Kidney (tissue), 14 donors: ENCODE measurements around the gene SERINC5. TPM values are rescaled to one million over a fixed set of nuclear protein-coding genes. Genes with fewer than 3 reads are reported as not detected.

Experiments used
- DNase-seq, 5 donors: peaks; one replicate each; pipeline ENCODE4 v3.0.0-alpha.2; 2013 to 2020
- FAIRE-seq: peaks from 2 replicates; lab custom pipeline; 2012; peaks lifted over from hg19 to GRCh38; lab: Jason Lieb, UNC
- H3K27ac ChIP-seq, 2 donors: one replicate each; pipeline ENCODE4 v1.7.0; 2013; ENCODE audit warnings: low read depth in 2 of 2, low read length in 2 of 2, inconsistent platforms in 1 of 2
- H3K27me3 ChIP-seq: one replicate; pipeline ENCODE4 v1.7.1; 2013; ENCODE audit warnings: low read length, inconsistent platforms; ENCODE audit not compliant: control insufficient read depth, insufficient read depth
- H3K36me3 ChIP-seq, 3 donors: one replicate each; pipeline versions ENCODE4 v1.7.0 to v1.7.1; 2013; ENCODE audit warnings: low read length in 3 of 3, control low read depth in 1 of 3, inconsistent platforms in 1 of 3; ENCODE audit not compliant: insufficient read depth in 3 of 3, control insufficient read depth in 2 of 3
- H3K4me1 ChIP-seq, 3 donors: one replicate each; pipeline versions ENCODE4 v1.7.0 to v1.7.1; 2013; ENCODE audit warnings: low read length in 3 of 3, inconsistent platforms in 1 of 3, low read depth in 1 of 3; ENCODE audit not compliant: control insufficient read depth in 2 of 3, insufficient read depth in 2 of 3
- H3K4me3 ChIP-seq, 3 donors: one replicate each; pipeline versions ENCODE4 v1.7.0 to v1.8.1; 2013; ENCODE audit warnings: low read length in 3 of 3, control low read depth in 1 of 3, inconsistent platforms in 1 of 3
- H3K9ac ChIP-seq, 3 donors: one replicate each; pipeline versions ENCODE4 v1.7.0 to v1.7.1; 2013; ENCODE audit warnings: low read length in 3 of 3, control low read depth in 1 of 3, inconsistent platforms in 1 of 3
- H3K9me3 ChIP-seq, 3 donors: one replicate each; pipeline versions ENCODE4 v1.7.0 to v1.7.1; 2013; ENCODE audit warnings: low read length in 3 of 3, control low read depth in 1 of 3, inconsistent platforms in 1 of 3; ENCODE audit not compliant: control insufficient read depth in 2 of 3, insufficient read depth in 1 of 3
- CTCF ChIP-seq: IDR thresholded peaks from 3 replicates; pipeline ENCODE4 v1.5.1; 2012; ENCODE audit warnings: mild to moderate bottlenecking, moderate library complexity, borderline replicate concordance; ENCODE audit not compliant: insufficient read depth; ENCODE audit errors: extremely low read depth
- intact Hi-C: fragments of 100-400 bp; cut with DNase I; formaldehyde crosslinking; loops from one replicate; pipeline ENCODE4 v1.11.1; 2022
- polyA plus RNA-seq: library from polyadenylated mRNA; stranded (reverse); fragments of 350-450 nt; fragmentation: Illumina TruSeq; extraction: RNeasy Lipid Tissue Mini Kit (QIAGEN cat#74804); gene quantifications from one replicate; pipeline ENCODE4 v1.2.3, GENCODE V29; 2014; ENCODE audit warnings: low read depth, low replicate concordance; ENCODE audit not compliant: insufficient read depth
- total RNA-seq: library from RNA; stranded (reverse); fragmentation: NEBNext Ultra II Directional; extraction: Animal tissue kit (Norgen Biotek cat#: 25700); gene quantifications from one replicate; pipeline ENCODE4 v1.2.1, GENCODE V29; 2021
- donor health status: control.
- donor health status: control.
- donor health status: control.
- donor health status: control.
- donor health status: control.
- donor health status: DM: yes; HTN: yes; CAD: no.
- donor health status: Normal renal cell carcinoma (clear cell type).

Gene SERINC5
- total and polyA plus RNA-seq, 2 donors from 2014 or later = 3.9 to 23.8 TPM

- Histone ChIP-seq H3K9ac (no peak overlapping the region), H3K27ac (no peak overlapping the region), H3K4me1 (peaks cover 0 to 3% (median 0%) of the 10 kb centered on the region in 3 donors), H3K36me3 (no peaks in the 10 kb centered on the region), H3K4me3 (no peak overlapping the region), H3K27me3 (no peaks in the 10 kb centered on the region), H3K9me3 (no peaks in the 10 kb centered on the region)
- no peak for TF ChIP-seq CTCF
- FAIRE-seq (no peak), DNase-seq (no peak)
- intact Hi-C loops = no loop called here
Measured at GRCh38 chr5:80211327-80211726, 44.5 kb downstream of the SERINC5 start.

DNA sequence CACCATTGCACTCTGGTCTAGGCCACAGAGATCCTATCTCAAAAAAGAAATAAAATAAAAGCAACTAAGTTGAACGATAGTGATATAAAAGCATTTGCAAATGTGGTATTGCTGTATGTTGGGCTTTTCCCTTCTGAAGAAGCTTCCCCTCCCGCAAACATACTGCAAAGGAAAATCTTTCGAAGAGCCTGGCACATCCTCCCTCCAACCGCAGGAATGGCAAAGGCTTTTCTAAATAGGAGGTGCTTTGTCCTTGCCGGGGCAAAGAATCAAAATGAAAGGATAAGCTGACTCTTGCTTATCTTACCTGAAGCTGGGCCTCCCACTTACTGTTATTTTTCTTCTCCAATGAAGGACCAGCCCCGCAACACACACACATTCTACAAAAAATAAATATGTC lies 45.8 kb downstream of the SERINC5 start:
- Histone ChIP-seq H3K9ac (no peak overlapping the region), H3K9me3 (no peaks in the 10 kb centered on the region), H3K27ac (no peak overlapping the region), H3K27me3 (no peaks in the 10 kb centered on the region), H3K4me3 (no peak overlapping the region), H3K36me3 (no peaks in the 10 kb centered on the region), H3K4me1 (peaks cover 0 to 3% (median 0%) of the 10 kb centered on the region in 3 donors)
- DNase-seq = no peak
- TF ChIP-seq CTCF = no peak
- no peak for FAIRE-seq
- intact Hi-C loops = no loop called here

DNA sequence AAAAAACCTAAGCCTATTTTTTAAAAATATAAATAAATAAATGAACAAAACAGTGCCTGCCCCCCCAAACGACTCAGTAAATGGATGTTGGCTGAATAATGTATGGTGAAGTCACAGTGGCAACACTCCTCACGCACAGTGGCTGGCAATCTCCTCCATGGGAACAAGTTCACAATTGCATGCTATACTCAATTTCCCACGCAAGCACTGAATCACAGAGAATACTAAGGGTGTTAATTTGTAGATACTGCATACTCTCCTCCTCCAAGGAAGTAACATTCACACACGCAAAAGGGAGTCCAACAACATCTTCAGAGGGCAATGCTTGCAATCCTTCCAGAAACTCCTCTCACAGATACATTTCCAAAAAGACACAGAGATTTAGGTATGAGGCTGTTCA lies 47.5 kb downstream of the SERINC5 start:
- no peak for DNase-seq
- no peak overlapping the region for H3K4me3 ChIP-seq
- H3K9ac ChIP-seq = no peak overlapping the region
- no peak for TF ChIP-seq CTCF
- H3K27me3 ChIP-seq = no peaks in the 10 kb centered on the region
- intact Hi-C loops = no loop called here
- no peaks in the 10 kb centered on the region for H3K9me3 ChIP-seq
- no peak for FAIRE-seq
- H3K27ac ChIP-seq = no peak overlapping the region
- peaks cover 0 to under 1% (median 0%) of the 10 kb centered on the region in 3 donors for H3K4me1 ChIP-seq
- H3K36me3 ChIP-seq = peaks cover 0 to 2% (median 0%) of the 10 kb centered on the region in 3 donors

- Histone ChIP-seq H3K27ac (no peak overlapping the region), H3K9me3 (no peaks in the 10 kb centered on the region)
- FAIRE-seq = no peak
Measured at GRCh38 chr5:80207832-80208231, 48.0 kb downstream of the SERINC5 start.

More at GRCh38 chr5:80207832-80208231, 48.0 kb downstream of the SERINC5 start:
- Histone ChIP-seq H3K36me3 (peaks cover 0 to 2% (median 0%) of the 10 kb centered on the region in 3 donors), H3K4me1 (no peaks in the 10 kb centered on the region), H3K9ac (no peak overlapping the region), H3K27me3 (no peaks in the 10 kb centered on the region), H3K4me3 (no peak overlapping the region)
- no peak for TF ChIP-seq CTCF
- intact Hi-C loops = no loop called here
- no peak for DNase-seq
